GM12874 (cell line): ENCODE results near the gene CD52.

Experiments used
- CTCF ChIP-seq: IDR thresholded peaks from 2 replicates; pipeline ENCODE4 v1.5.1; 2011; ENCODE audit warnings: low read depth, mild to moderate bottlenecking, control low read depth, low read length, moderate library complexity; ENCODE audit not compliant: insufficient read depth

CD52 gene

DNA sequence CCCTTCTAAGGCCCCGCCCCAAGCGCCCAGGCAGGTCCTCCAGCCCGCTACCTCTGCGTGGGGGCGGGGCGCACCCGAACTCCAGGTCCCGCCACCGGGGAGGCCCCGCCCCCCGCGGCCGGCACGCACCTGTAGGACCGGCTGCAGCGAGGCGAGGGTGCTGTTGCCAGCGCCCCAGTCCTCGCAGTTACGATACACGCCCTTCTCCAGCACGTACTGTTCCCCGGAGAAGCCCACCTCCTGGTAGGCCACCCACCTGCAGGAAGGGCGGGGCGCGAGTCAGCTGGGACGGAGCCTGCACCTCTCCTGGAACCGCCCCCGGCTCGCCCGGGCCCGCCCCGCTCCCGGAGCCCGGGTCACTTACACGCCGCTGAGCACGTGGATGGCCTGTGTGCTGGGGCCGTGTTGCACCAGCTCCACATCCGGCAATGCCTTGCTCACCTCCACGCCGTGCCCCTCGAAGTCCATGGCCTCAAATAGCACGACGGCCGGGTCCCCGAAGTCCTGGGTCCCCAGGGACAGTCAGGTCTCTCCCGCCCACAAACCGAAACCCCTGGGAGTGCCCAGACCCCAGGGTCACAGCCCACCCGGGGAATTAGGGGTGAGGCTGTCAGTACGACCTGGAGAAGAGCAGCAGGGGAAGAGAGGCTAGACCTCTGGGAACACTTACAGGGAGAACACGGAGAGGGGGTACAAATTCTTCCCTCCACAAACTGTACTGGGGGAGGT, 18.9 kb downstream of the CD52 start:
- no peak for TF ChIP-seq CTCF

- TF ChIP-seq CTCF: no peak
Observed at GRCh38 chr1:26337206-26337535, 19.4 kb downstream of the CD52 start.

DNA sequence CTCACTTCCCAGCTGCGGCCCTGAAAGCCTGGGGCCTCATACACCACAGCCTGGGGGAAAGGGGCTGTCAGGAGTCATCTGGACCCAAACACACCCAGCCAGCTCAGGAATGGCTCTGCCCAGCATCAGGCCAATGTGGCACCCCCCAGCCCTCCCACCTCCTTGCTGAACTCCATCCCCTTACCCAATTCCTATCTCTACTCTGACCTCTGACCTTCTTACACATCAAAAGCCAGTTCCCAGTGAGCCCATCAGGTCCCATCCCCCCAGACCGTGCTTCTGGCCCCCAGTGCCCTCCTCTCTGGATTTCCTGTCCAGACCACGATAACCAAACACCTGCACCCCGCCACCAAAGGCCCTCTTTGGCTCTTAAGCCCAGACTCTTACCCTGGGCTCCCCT, 19.9 kb downstream of the CD52 start:
- no peak for TF ChIP-seq CTCF

- TF ChIP-seq CTCF: no peak
Observed at GRCh38 chr1:26338670-26339069, 20.9 kb downstream of the CD52 start.

- no peak for TF ChIP-seq CTCF
Observed at GRCh38 chr1:26340047-26340481, 22.3 kb downstream of the CD52 start.

- TF ChIP-seq CTCF: no peak
Observed at GRCh38 chr1:26344147-26344920, 26.6 kb downstream of the CD52 start.

DNA sequence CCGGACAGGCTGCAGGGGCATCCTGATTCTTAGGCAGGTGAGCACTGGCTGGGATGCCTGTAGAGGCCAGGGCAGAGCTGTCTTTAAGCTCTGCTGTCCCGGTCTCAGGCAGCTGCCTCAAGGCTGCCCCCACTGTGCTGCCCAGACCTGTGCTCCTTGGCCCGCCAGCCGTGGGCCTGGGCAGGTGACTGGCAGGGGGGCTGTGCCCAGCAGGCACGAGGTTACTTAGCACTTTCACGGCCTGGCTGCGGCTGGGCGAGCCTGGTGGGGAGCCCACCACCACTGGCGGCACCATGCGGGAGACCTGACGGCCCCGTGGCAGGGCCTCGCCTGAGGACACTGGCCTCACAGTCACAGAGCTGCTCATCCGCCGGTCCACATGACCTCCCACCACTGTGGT, 28.0 kb downstream of the CD52 start:
- no peak for TF ChIP-seq CTCF
